ENCODE measurements around the gene DNAJC5. TPM values are rescaled to one million over a fixed set of nuclear protein-coding genes. Genes with fewer than 3 reads are reported as not detected.

Gene DNAJC5
- total RNA-seq, 1 donor from 2014 or later, result 43.2 TPM

DNA sequence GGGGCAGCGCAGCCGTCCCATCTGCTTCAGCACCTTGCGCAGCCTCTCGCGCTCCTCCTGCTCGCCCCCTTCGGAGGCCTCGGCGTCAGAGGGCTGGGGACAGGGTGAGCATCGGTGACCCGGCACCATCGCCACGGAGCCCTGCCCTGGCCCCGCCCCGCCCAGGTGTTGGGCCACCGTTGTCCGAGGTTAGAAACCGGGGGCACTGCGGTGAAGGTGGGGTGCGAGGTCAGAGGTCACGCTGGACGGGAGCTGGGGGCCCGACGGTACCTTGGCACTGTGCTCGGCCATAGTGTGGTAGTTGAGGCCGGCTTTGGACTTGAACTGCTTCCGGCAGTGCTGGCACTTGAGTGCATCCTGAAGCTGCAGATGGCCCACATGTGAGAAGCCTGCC is 68.4 kb downstream of the DNAJC5 start:
- no peak overlapping the region for H3K4me3 Mint-ChIP-seq

DNA sequence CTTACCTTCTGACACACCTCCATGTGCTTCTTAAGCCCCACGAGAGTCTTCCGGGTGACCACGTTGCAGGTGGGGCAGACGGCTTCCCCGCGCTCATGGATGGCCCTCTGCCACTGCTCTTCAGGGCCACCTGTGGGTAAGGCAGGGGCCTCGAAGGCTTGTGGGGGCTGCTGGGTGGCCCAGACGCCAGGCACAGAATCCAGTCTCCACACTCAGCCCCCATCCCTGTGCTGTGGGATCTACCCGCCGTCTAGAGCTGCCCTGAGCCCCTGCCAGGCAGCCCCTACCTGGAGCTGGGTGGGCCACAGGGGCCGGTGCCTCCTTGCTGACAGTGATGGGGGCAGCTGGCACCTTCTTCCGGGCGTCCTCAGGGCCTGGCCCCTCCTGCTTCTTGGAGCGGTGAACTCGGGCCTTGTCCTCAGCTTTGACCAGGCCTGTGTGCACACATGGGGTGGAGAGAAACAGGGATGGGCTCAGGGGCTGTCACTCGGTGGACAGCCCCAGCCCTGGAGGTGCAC is 68.9 kb downstream of the DNAJC5 start:
- DNase-seq (ENCODE audit: low spot score in 2 of 2, unreplicated experiment in 2 of 2), result no peak
- Mint-ChIP-seq H3K9me3 (no peaks in the 10 kb centered on the region), H3K27me3 (ENCODE audit: low read depth) (no peaks in the 10 kb centered on the region), H3K4me3 (no peak overlapping the region), H3K27ac (no peak overlapping the region), H3K4me1 (peaks cover 8% of the 10 kb centered on the region), H3K36me3 (peaks cover 17% of the 10 kb centered on the region)
- TF ChIP-seq, protein P1, sequence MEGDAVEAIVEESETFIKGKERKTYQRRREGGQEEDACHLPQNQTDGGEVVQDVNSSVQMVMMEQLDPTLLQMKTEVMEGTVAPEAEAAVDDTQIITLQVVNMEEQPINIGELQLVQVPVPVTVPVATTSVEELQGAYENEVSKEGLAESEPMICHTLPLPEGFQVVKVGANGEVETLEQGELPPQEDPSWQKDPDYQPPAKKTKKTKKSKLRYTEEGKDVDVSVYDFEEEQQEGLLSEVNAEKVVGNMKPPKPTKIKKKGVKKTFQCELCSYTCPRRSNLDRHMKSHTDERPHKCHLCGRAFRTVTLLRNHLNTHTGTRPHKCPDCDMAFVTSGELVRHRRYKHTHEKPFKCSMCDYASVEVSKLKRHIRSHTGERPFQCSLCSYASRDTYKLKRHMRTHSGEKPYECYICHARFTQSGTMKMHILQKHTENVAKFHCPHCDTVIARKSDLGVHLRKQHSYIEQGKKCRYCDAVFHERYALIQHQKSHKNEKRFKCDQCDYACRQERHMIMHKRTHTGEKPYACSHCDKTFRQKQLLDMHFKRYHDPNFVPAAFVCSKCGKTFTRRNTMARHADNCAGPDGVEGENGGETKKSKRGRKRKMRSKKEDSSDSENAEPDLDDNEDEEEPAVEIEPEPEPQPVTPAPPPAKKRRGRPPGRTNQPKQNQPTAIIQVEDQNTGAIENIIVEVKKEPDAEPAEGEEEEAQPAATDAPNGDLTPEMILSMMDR (IDR thresholded peaks at IDR 0.05; ENCODE audit: unreplicated experiment), result no peak

More for the DNA sequence above, 68.4 kb downstream of the DNAJC5 start:
- Mint-ChIP-seq H3K9me3 (no peaks in the 10 kb centered on the region), H3K36me3 (peaks cover 17% of the 10 kb centered on the region), H3K27ac (no peak overlapping the region), H3K27me3 (ENCODE audit: low read depth) (no peaks in the 10 kb centered on the region), H3K4me1 (peaks cover 6% of the 10 kb centered on the region)
- TF ChIP-seq, protein P1 (IDR thresholded peaks at IDR 0.05; ENCODE audit: unreplicated experiment), result no peak
- no peak for DNase-seq (ENCODE audit: low spot score in 2 of 2, unreplicated experiment in 2 of 2)

DNA sequence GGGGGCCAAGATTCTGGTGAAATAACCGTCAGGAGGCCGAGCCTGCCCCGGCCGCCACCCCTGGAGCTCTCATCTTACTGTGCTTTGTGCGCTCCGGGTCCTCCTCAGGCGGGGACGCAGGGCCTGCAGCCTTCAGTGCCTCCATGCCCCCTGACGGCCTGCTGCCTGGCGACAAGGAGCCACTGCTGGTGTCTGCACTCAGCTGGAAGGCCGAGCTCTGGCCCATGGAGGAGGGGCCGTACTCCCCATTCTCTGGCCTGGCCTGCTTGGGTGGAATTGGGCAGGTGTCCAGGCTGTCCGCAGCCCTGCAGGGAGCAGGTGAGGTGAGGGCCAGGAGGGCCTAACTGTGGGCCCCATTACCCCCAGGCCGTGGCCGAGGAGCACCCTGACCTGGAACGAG is 69.5 kb downstream of the DNAJC5 start:
- TF ChIP-seq, protein P1 (IDR thresholded peaks at IDR 0.05; ENCODE audit: unreplicated experiment), result no peak
- Mint-ChIP-seq H3K4me1 (peaks cover 8% of the 10 kb centered on the region), H3K9me3 (no peaks in the 10 kb centered on the region), H3K27me3 (ENCODE audit: low read depth) (no peaks in the 10 kb centered on the region), H3K36me3 (peaks cover 17% of the 10 kb centered on the region), H3K27ac (no peak overlapping the region), H3K4me3 (no peak overlapping the region)
- DNase-seq (ENCODE audit: low spot score in 2 of 2, unreplicated experiment in 2 of 2), result no peak

DNA sequence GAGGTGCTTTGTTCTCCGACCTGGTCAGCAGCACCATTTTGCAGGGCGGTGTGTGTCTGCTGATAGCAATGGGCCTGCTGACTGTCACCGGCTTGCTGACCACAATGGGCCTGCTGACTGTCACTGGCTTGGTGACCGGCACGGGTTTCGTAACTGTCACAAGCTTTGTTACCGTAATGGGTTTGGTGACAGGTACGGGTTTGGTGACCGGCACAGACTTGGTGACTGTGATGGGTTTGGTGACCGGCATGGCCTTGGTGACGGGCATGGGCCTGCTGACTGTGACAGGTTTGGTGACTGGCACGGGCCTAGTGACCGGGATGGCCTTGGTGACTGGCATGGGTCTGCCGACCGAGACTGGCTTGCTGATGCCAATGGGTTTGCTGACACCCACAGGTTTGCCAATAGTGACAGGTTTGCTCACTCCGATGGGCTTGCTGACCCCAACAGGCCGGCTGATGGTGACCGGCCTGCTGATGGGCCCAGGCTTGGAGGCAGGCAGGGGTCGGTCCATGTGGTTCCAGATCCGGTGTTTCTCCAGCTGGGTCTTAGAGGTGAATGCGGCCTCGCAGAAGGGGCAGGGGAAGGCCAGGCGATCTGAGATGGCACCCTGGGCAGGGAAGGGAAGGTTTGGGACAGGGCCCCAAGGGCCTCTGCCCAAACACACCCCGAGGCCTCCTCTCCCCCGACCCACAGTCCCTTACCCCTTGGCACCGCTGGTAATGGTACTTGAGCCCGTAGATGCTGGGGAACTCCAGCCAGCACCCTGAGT is 71.4 kb downstream of the DNAJC5 start:
- peaks cover 15% of the 10 kb centered on the region for H3K36me3 Mint-ChIP-seq
- H3K4me3 Mint-ChIP-seq, result no peak overlapping the region
- TF ChIP-seq, protein P1 (IDR thresholded peaks at IDR 0.05; ENCODE audit: unreplicated experiment), result no peak
- peak in 1 of 2 experiments; percentile 15 for DNase-seq (ENCODE audit: low spot score in 2 of 2, unreplicated experiment in 2 of 2)
- no peak overlapping the region for H3K27ac Mint-ChIP-seq
- H3K9me3 Mint-ChIP-seq, result no peaks in the 10 kb centered on the region
- peaks cover 8% of the 10 kb centered on the region for H3K4me1 Mint-ChIP-seq
- no peaks in the 10 kb centered on the region for H3K27me3 Mint-ChIP-seq (ENCODE audit: low read depth)

DNA sequence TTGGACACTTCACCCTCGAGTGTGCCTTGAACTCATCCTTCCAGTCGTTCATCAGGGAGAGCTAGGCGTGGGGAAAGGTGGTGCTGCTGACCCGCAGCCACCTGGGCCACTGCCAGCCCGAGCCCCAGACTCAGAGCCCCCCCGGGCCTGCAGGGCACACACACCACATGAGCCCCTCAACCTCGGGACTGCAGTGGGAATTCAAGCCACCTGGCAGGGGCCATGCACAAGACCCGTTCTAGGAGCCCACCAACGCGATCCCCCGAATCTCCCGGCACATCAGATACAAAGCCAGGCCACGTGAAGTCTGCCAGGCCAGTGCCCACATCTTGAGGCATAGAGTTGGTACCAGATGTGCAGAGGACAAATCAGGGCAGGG is 72.0 kb downstream of the DNAJC5 start:
- DNase-seq (ENCODE audit: low spot score in 2 of 2, unreplicated experiment in 2 of 2), result no peak
- H3K36me3 Mint-ChIP-seq, result peaks cover 12% of the 10 kb centered on the region
- TF ChIP-seq, protein P1 (IDR thresholded peaks at IDR 0.05; ENCODE audit: unreplicated experiment), result no peak
- no peak overlapping the region for H3K4me3 Mint-ChIP-seq
- peaks cover 8% of the 10 kb centered on the region for H3K4me1 Mint-ChIP-seq
- no peaks in the 10 kb centered on the region for H3K27me3 Mint-ChIP-seq (ENCODE audit: low read depth)
- no peaks in the 10 kb centered on the region for H3K9me3 Mint-ChIP-seq
- H3K27ac Mint-ChIP-seq, result no peak overlapping the region

All from mesothelial cell of epicardium (in vitro differentiated cells).